Measurements from ENCODE around the gene CCDC80. TPM values are rescaled to one million over a fixed set of nuclear protein-coding genes. Genes with fewer than 3 reads are reported as not detected.
A peak's percentile ranks its signal among the peaks of the same experiment; 100 is the strongest.

The CCDC80 gene
- total and polyA plus RNA-seq, 2 of the 4 experiments (the other 2 are of a cell fraction): 387 to 418 TPM

DNA sequence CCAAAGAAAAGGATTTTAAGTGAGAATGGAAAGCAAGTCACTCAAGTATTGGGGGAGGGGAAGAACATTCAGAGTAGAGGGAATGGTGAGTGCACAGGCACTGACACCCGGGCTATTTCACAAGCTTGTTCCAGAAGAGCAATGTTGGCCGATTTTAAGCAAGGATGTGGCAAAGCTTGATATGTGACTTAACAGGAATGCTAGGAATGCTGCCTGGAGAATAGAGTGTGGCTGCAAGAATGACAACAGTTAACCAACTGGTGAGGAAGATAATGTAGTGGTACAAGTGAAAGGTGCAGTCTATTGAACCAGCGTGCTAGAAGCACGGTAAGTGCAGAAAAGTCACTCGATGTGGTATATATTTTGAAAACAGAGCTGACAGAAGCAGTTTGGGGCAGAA lies 6.2 kb upstream of the CCDC80 start:
- Histone ChIP-seq H2AK9ac (replicated peaks; ENCODE audit: low read depth, low read length, poor library complexity) (peak overlapping the region; percentile 58), H3K79me1 (ENCODE audit: low read depth in 1 of 2, low read length in 2 of 2) (0 out of 4 replicates have a peak, but pooled peaks cover 0 to 5% of the 10 kb centered on the region in 2 experiments), H2BK120ac (ENCODE audit: low read depth, low read length) (peak overlapping the region; percentile 94), H2BK20ac (ENCODE audit: low read depth, low read length) (peak overlapping the region; percentile 97), H4K20me1 (ENCODE audit: insufficient read depth, low read length) (no peaks in the 10 kb centered on the region), H3K36me3 (ENCODE audit: control insufficient read depth, insufficient read depth, low read length) (no peaks in the 10 kb centered on the region), H2BK5ac (ENCODE audit: low read depth, low read length, poor library complexity, severe bottlenecking) (peak overlapping the region; percentile 98), H3K9me3 (ENCODE audit: control insufficient read depth, insufficient read depth, low read length) (no peaks in the 10 kb centered on the region), H4K91ac (ENCODE audit: insufficient read depth, low read depth, low read length) (peak overlapping the region; percentile 94), H4K5ac (ENCODE audit: low read depth, low read length) (peak overlapping the region; percentile 24; the same call in 1 of the 2 replicates), H2BK15ac (ENCODE audit: low read depth, low read length) (peak overlapping the region; percentile 1; the same call in 1 of the 3 replicates), H4K8ac (ENCODE audit: low read depth in 2 of 2, low read length in 2 of 2) (peak overlapping the region; percentile 89 to 94), H2AK5ac (ENCODE audit: low read depth, low read length) (peak overlapping the region; percentile 35; the same call in 1 of the 2 replicates), H3K23ac (ENCODE audit: low read depth, low read length) (peak overlapping the region; percentile 25; the same call in 1 of the 2 replicates), H3K9ac (ENCODE audit: low read depth, low read length) (peak overlapping the region; percentile 26; the same call in 1 of the 2 replicates), H3K18ac (ENCODE audit: low read depth, low read length) (peak overlapping the region; percentile 49; the same call in 1 of the 2 replicates), H3K27ac (ENCODE audit: insufficient read depth, low read length) (peak overlapping the region; percentile 80), H3K27me3 (ENCODE audit: control insufficient read depth, insufficient read depth, low read length) (no peaks in the 10 kb centered on the region), H3K4me2 (ENCODE audit: low read depth, low read length) (peak overlapping the region; percentile 11; the same call in 1 of the 2 replicates), H3K14ac (replicated peaks; ENCODE audit: low read depth, low read length) (peak overlapping the region; percentile 53), H3K56ac (ENCODE audit: extremely low read depth, insufficient read depth, low read length) (peak overlapping the region; percentile 72; the same call in 1 of the 2 replicates), H3K9me1 (ENCODE audit: insufficient read depth, low read length) (peaks cover 27% of the 10 kb centered on the region), H3K4me3 (ENCODE audit: insufficient read depth, low read depth, low read length) (no peak overlapping the region), H2AFZ (replicated peaks; ENCODE audit: low read length, poor library complexity) (peak overlapping the region; percentile 71), H3K4me1 (ENCODE audit: control insufficient read depth, insufficient read depth, low read length) (peaks cover 24% of the 10 kb centered on the region), H3K4ac (ENCODE audit: low read depth, low read length) (peak overlapping the region; percentile 97; the same call in 1 of the 2 replicates)
- in situ Hi-C loops (cut with MboI; ENCODE audit: low sequenced_read_pairs): loop anchor here (5.0 to 25.0 kb wide), 2 partner anchors 45 to 640 kb away; no protein-coding TSS in a partner anchor
- ATAC-seq (ENCODE audit: low read depth) (peak; percentile 38), DNase-seq (peak; percentile 85)
- 0 out of 2 replicates have a peak, but pooled peaks have one; percentile 8 for TF ChIP-seq NFE2L2 (IDR thresholded peaks at IDR 0.05; ENCODE audit: low read depth, low read length)
- peak; percentile 19; the same call in 1 of the 2 replicates for TF ChIP-seq RAD21 (IDR thresholded peaks at IDR 0.05; ENCODE audit: low read length)
- TF ChIP-seq, protein P1, sequence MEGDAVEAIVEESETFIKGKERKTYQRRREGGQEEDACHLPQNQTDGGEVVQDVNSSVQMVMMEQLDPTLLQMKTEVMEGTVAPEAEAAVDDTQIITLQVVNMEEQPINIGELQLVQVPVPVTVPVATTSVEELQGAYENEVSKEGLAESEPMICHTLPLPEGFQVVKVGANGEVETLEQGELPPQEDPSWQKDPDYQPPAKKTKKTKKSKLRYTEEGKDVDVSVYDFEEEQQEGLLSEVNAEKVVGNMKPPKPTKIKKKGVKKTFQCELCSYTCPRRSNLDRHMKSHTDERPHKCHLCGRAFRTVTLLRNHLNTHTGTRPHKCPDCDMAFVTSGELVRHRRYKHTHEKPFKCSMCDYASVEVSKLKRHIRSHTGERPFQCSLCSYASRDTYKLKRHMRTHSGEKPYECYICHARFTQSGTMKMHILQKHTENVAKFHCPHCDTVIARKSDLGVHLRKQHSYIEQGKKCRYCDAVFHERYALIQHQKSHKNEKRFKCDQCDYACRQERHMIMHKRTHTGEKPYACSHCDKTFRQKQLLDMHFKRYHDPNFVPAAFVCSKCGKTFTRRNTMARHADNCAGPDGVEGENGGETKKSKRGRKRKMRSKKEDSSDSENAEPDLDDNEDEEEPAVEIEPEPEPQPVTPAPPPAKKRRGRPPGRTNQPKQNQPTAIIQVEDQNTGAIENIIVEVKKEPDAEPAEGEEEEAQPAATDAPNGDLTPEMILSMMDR (conservative IDR thresholded peaks at IDR 0.05; ENCODE audit: low read depth, low read length): no peak
- peak; percentile 91 for TF ChIP-seq CEBPB (IDR thresholded peaks at IDR 0.05; ENCODE audit: low read depth, low read length)
- TF ChIP-seq MAZ (IDR thresholded peaks at IDR 0.05; ENCODE audit: borderline replicate concordance, low read depth, low read length): no peak
- TF ChIP-seq MXI1 (IDR thresholded peaks at IDR 0.05; ENCODE audit: borderline replicate concordance, low read depth, low read length): no peak
- TF ChIP-seq CHD1 (IDR thresholded peaks at IDR 0.05; ENCODE audit: low read depth, low read length): no peak
- TF ChIP-seq FOS (IDR thresholded peaks at IDR 0.05; ENCODE audit: low read depth, low read length): no peak
- TF ChIP-seq BHLHE40 (IDR thresholded peaks at IDR 0.05; ENCODE audit: low read depth, low read length): no peak; the same call in 1 of the 2 replicates
- no peak for TF ChIP-seq MAFK (IDR thresholded peaks at IDR 0.05; ENCODE audit: low read depth, low read length)
- TF ChIP-seq POLR2A (IDR thresholded peaks at IDR 0.05; ENCODE audit: low read depth, low read length): no peak
- TF ChIP-seq, protein P2, sequence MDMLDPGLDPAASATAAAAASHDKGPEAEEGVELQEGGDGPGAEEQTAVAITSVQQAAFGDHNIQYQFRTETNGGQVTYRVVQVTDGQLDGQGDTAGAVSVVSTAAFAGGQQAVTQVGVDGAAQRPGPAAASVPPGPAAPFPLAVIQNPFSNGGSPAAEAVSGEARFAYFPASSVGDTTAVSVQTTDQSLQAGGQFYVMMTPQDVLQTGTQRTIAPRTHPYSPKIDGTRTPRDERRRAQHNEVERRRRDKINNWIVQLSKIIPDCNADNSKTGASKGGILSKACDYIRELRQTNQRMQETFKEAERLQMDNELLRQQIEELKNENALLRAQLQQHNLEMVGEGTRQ (IDR thresholded peaks at IDR 0.05; ENCODE audit: low read depth, low read length): no peak
- WGBS, 2 experiments (ENCODE audit: extremely low coverage in 2 of 2, insufficient read length in 1 of 2): 0% methylated on average over 1 of the region's 5 CpGs; no CpG with 5 or more reads in 1 of the 2 experiments
- POLR2A ChIA-PET (ENCODE audit: unreplicated experiment): interaction anchor here (0.6 kb wide), 1 partner anchor 38 kb away, joined by 3 read pairs; no protein-coding TSS in a partner anchor
- intact Hi-C loops (cut with micrococcal nuclease): loop anchor here (10.0 kb wide), 2 partner anchors 258 to 978 kb away; no protein-coding TSS in a partner anchor
- dilution Hi-C loops (cut with HindIII; ENCODE audit: low sequenced_read_pairs, unreplicated experiment): no loop called here
- BruUV-seq (replicated peaks): no TSS peak
- CTCF ChIA-PET: interaction anchor here (0.6 to 3.0 kb wide), 4 partner anchors 88 to 334 kb away, joined by 3 to 11 read pairs (median 6); no protein-coding TSS in a partner anchor

All from IMR-90 (cell line).